K562 (cell line): ENCODE results near the gene NR4A2. TPM values are rescaled to one million over a fixed set of nuclear protein-coding genes. Genes with fewer than 3 reads are reported as not detected.
A peak's percentile ranks its signal among the peaks of the same experiment; 100 is the strongest.

Source experiments
- CHCHD3 ChIP-seq: fragments of 250-450 bp; sonication (Bioruptor Pico); IDR thresholded peaks from 2 replicates; pipeline ENCODE4 v2.1.2; 2022; ENCODE audit warnings: mild to moderate bottlenecking
- CREBBP ChIP-seq: IDR thresholded peaks from one replicate; pipeline ENCODE4 v1.6.1; 2012; ENCODE audit warnings: low read depth, mild to moderate bottlenecking, control low read depth, inconsistent platforms, low read length
- ELF4 ChIP-seq: fragments of 450-650 bp; formaldehyde crosslinking; IDR thresholded peaks from 2 replicates; pipeline ENCODE4 v1.4.0; 2022; ENCODE audit warnings: missing genetic modification characterization
- ETV5 ChIP-seq: sonication (generic); formaldehyde crosslinking; IDR thresholded peaks from 2 replicates; pipeline ENCODE4 v1.4.0; 2020; ENCODE audit warnings: low read depth, mild to moderate bottlenecking, missing genetic modification reagents
- FOXK2 ChIP-seq, 2 experiments: fragments of 450-650 bp; IDR thresholded peaks in 1 of 2; conservative IDR thresholded peaks in 1 of 2; 2 replicates each; pipeline ENCODE4 v1.6.1; 2016; ENCODE audit warnings: low read depth in 2 of 2, mild to moderate bottlenecking in 1 of 2
- HEY1 ChIP-seq: fragments of 250-450 bp; sonication (Bioruptor Pico); IDR thresholded peaks from 2 replicates; pipeline ENCODE4 v1.5.0; 2020; ENCODE audit warnings: mild to moderate bottlenecking, moderate library complexity, borderline replicate concordance
- NCOA4 ChIP-seq: fragments of 450-650 bp; IDR thresholded peaks from 2 replicates; pipeline ENCODE4 v1.6.1; 2018; ENCODE audit warnings: mild to moderate bottlenecking; ENCODE audit not compliant: partially characterized antibody
- NELFE ChIP-seq: IDR thresholded peaks from 2 replicates; pipeline ENCODE4 v1.6.1; 2011; ENCODE audit warnings: mild to moderate bottlenecking; ENCODE audit not compliant: insufficient read depth, insufficient read length
- NR2F6 ChIP-seq: fragments of 450-650 bp; formaldehyde crosslinking; IDR thresholded peaks from 2 replicates; pipeline ENCODE4 v1.4.0; 2020; ENCODE audit warnings: mild to moderate bottlenecking
- PKNOX1 ChIP-seq: fragments of 450-650 bp; IDR thresholded peaks from 2 replicates; pipeline ENCODE4 v1.6.1; 2016
- PREB ChIP-seq: sonication (generic); formaldehyde crosslinking; IDR thresholded peaks from 2 replicates; pipeline ENCODE4 v1.8.1; 2023; ENCODE audit warnings: mild to moderate bottlenecking, missing genetic modification reagents
- RAD21 ChIP-seq, 2 experiments: fragments of 250-450 bp in 1 of 2; fragments of 450-650 bp in 1 of 2; sonication (Bioruptor Pico) in 1 of 2; formaldehyde crosslinking in 1 of 2; IDR thresholded peaks in 1 of 2; conservative IDR thresholded peaks in 1 of 2; 2 replicates each; pipeline versions ENCODE4 v1.4.0 to v1.8.0; 2020 to 2022; ENCODE audit warnings: mild to moderate bottlenecking in 2 of 2, moderate library complexity in 1 of 2
- RFX1 ChIP-seq: fragments of 450-650 bp; IDR thresholded peaks from 2 replicates; pipeline ENCODE4 v1.6.1; 2016; ENCODE audit warnings: mild to moderate bottlenecking, moderate library complexity
- STAG1 ChIP-seq: sonication (generic); formaldehyde crosslinking; IDR thresholded peaks from 2 replicates; pipeline ENCODE4 v1.5.0; 2020; ENCODE audit warnings: missing genetic modification reagents, borderline replicate concordance
- ZMIZ1 ChIP-seq, 2 experiments: fragments of 150-350 bp in 1 of 2; IDR thresholded peaks; 2 replicates each; pipeline ENCODE4 v1.6.1; 2012 to 2016; ENCODE audit warnings: low read depth in 2 of 2, low read length in 2 of 2, mild to moderate bottlenecking in 1 of 2, moderate library complexity in 1 of 2
- ZNF347 ChIP-seq: fragments of 450-650 bp; formaldehyde crosslinking; IDR thresholded peaks from 2 replicates; pipeline ENCODE4 v1.4.0; 2020; ENCODE audit warnings: low read depth, mild to moderate bottlenecking, moderate library complexity
- ZNF512 ChIP-seq: IDR thresholded peaks from 2 replicates; pipeline ENCODE4 v1.6.1; 2016; ENCODE audit warnings: missing genetic modification characterization, missing compliant biosample characterization
- ZNF57 ChIP-seq: fragments of 450-650 bp; formaldehyde crosslinking; IDR thresholded peaks from 2 replicates; pipeline ENCODE4 v1.4.0; 2020; ENCODE audit warnings: mild to moderate bottlenecking, moderate library complexity
- ZNF79 ChIP-seq: fragments of 250-450 bp; sonication (Bioruptor Pico); IDR thresholded peaks from 2 replicates; pipeline ENCODE4 v1.4.0; 2020; ENCODE audit warnings: low read depth, mild to moderate bottlenecking, moderate library complexity
- polyA plus RNA-seq, 8 experiments: library from polyadenylated mRNA; depleted of rRNA in 4 of 8; stranded (reverse) in 5 of 8; unstranded in 3 of 8; fragments of >200 nt; fragmentation: Nextera tagmentation in 2 of 8; fragmentation: Illumina TruSeq in 1 of 8; extraction: Ambion mirVana in 2 of 8; extraction: Trizol in 1 of 8; gene quantifications; 2 replicates each; pipeline versions ENCODE4 v1.2.1 to v1.2.3, GENCODE V29; 2011 to 2014; ENCODE audit warnings: inconsistent platforms in 1 of 8, missing spikeins in 1 of 8
- total RNA-seq, 7 experiments: library from RNA; depleted of rRNA in 6 of 7; stranded (reverse); fragments of >200 nt in 6 of 7; fragmentation: Illumina TruSeq in 2 of 7; extraction: Trizol in 2 of 7; gene quantifications; 2 replicates each; pipeline versions ENCODE4 v1.2.1 to v1.2.3, GENCODE V29; 2011 to 2021; ENCODE audit warnings: low replicate concordance in 1 of 7

The NR4A2 gene
- total and polyA plus RNA-seq, 9 of the 15 experiments (the other 6 are each of a cell fraction or from before 2014, with no cell fraction given) = 0.94 to 5.1 (median 1.3) TPM

GRCh38 chr2:156332534-156333273, at the start of gene NR4A2 (continued):
- TF ChIP-seq HEY1 (CRISPR knock-in tag) = no peak
- TF ChIP-seq ETV5 = peak; percentile 55; the same call in 1 of the 2 replicates
- TF ChIP-seq ELF4 (CRISPR knock-in tag) = no peak
- no peak for TF ChIP-seq PKNOX1
- no peak for TF ChIP-seq RFX1
- TF ChIP-seq ZNF512 (tag) = peak; percentile 73
- TF ChIP-seq ZNF57 (CRISPR knock-in tag) = no peak
- no peak for TF ChIP-seq RAD21 (CRISPR knock-in tag; conservative IDR thresholded peaks at IDR 0.05 in 1 of 2, IDR thresholded peaks at IDR 0.05 in 1 of 2)
- no peak for TF ChIP-seq ZMIZ1 (IDR thresholded peaks at IDR 0.05; ENCODE audit: low read depth in 2 of 2, low read length in 2 of 2)
- no peak for TF ChIP-seq NCOA4
- peak; percentile 96 to 97 for TF ChIP-seq FOXK2 (conservative IDR thresholded peaks at IDR 0.05 in 1 of 2, IDR thresholded peaks at IDR 0.05 in 1 of 2; ENCODE audit: low read depth in 2 of 2)
- no peak for TF ChIP-seq ZNF347 (CRISPR knock-in tag)
- no peak for TF ChIP-seq ZNF79 (CRISPR knock-in tag)
- no peak for TF ChIP-seq NELFE
- no peak for TF ChIP-seq PREB (CRISPR knock-in tag)
- 0 out of 2 replicates have a peak, but pooled peaks have one; percentile 65 for TF ChIP-seq CHCHD3
- no peak for TF ChIP-seq CREBBP
- no peak for TF ChIP-seq NR2F6 (CRISPR knock-in tag)
- TF ChIP-seq STAG1 (CRISPR knock-in tag) = no peak
